Activated naive CD8-positive, alpha-beta T cell treated with anti-CD3 and anti-CD28 coated beads for 36 hours (primary cell): Measurements from ENCODE around the gene PDZRN4. TPM values are rescaled to one million over a fixed set of nuclear protein-coding genes. Genes with fewer than 3 reads are reported as not detected.
"Not testable (repeated sequence)": the region's sequence is repeated elsewhere in the genome, so short reads cannot be mapped to it uniquely, and the experiment has no call there.

Source experiments
- DNase-seq: peaks from one replicate; pipeline ENCODE4 v3.0.0; 2021
- H3K27ac Mint-ChIP-seq: one replicate; pipeline ENCODE4 v1.8.0; 2022; ENCODE audit warnings: mild to moderate bottlenecking, moderate library complexity, mixed read lengths
- H3K27me3 Mint-ChIP-seq: one replicate; pipeline ENCODE4 v1.8.0; 2022; ENCODE audit warnings: mild to moderate bottlenecking, mixed read lengths
- H3K36me3 Mint-ChIP-seq: one replicate; pipeline ENCODE4 v1.8.0; 2021; ENCODE audit warnings: mild to moderate bottlenecking, mixed read lengths
- H3K4me1 Mint-ChIP-seq: one replicate; pipeline ENCODE4 v1.8.0; 2021; ENCODE audit warnings: mixed read lengths
- H3K4me3 Mint-ChIP-seq: one replicate; pipeline ENCODE4 v1.8.0; 2022; ENCODE audit warnings: mild to moderate bottlenecking, moderate library complexity, mixed read lengths
- H3K9me3 Mint-ChIP-seq: one replicate; pipeline ENCODE4 v1.8.0; 2022; ENCODE audit warnings: mixed read lengths
- total RNA-seq, 2 experiments: library from RNA; stranded (reverse); gene quantifications; one replicate each; pipeline ENCODE4 v1.2.3, GENCODE V29; 2021

PDZRN4 gene
- total RNA-seq, 2 experiments from 2014 or later = not detected

DNA sequence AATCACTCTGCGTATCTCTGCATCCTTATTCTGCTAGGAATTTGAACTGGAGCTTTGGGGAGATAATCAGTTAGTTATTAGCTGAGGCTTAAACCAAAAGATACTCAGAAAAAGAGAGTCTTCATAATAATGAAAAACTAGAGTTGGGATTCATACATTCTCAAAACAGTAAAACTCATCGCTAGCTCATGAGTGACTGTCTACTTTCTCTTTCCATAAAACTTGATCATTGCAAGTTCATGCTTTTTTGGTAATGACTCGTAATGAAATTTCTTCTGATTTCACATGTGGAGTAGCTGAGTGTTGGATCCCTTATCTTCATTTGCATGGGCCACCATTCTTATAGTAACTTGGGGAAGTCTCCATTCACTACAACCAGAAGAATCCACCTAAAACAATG lies 397.7 kb downstream of the PDZRN4 start:
- Mint-ChIP-seq H3K27ac (no peak overlapping the region), H3K9me3 (no peaks in the 10 kb centered on the region), H3K4me1 (no peaks in the 10 kb centered on the region), H3K27me3 (no peaks in the 10 kb centered on the region), H3K36me3 (no peaks in the 10 kb centered on the region), H3K4me3 (no peak overlapping the region)
- no peak for DNase-seq

DNA sequence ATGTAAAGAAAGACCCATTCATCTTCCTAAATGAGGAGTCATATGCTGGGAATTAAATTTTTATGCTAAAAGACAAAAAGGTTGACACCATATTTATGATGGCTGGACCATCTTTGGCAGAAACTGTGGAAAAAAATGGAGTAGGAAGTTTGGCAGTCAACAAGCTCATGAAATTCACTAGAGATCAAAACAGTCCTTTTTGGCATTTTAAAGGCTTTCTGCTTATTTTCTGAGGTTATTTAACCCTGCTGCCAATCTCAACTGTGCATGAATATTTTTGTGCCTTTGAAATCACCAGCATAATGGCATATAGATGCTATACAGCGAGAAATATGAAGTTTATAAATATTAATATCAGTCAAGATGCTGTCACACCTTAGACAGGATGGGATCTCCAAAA lies 399.5 kb downstream of the PDZRN4 start:
- Mint-ChIP-seq H3K27ac (no peak overlapping the region), H3K27me3 (peaks cover 3% of the 10 kb centered on the region), H3K4me3 (no peak overlapping the region), H3K36me3 (no peaks in the 10 kb centered on the region), H3K9me3 (no peaks in the 10 kb centered on the region), H3K4me1 (no peaks in the 10 kb centered on the region)
- no peak for DNase-seq

DNA sequence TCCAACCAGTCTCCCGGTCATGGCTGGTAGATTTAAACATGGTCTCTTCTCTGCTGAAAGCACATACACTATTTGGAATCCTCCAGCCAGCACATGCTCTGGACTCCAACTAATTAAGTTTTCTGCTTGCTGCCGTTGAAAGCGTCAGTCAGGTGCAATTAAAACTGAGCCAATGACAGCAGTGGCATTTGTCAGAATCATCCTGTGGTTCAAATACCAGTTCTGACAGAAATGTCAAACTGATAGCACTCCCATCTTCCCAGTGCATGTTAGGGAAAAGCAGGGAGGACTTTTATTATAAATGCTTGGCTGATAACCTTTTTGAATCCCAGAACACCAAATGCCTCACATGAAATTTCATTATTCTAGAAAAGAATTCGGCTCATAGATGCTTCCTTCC lies 401.8 kb downstream of the PDZRN4 start:
- Mint-ChIP-seq H3K4me3 (no peak overlapping the region), H3K9me3 (no peaks in the 10 kb centered on the region), H3K27ac (no peak overlapping the region), H3K27me3 (peaks cover 3% of the 10 kb centered on the region), H3K36me3 (no peaks in the 10 kb centered on the region), H3K4me1 (no peaks in the 10 kb centered on the region)
- DNase-seq = no peak

DNA sequence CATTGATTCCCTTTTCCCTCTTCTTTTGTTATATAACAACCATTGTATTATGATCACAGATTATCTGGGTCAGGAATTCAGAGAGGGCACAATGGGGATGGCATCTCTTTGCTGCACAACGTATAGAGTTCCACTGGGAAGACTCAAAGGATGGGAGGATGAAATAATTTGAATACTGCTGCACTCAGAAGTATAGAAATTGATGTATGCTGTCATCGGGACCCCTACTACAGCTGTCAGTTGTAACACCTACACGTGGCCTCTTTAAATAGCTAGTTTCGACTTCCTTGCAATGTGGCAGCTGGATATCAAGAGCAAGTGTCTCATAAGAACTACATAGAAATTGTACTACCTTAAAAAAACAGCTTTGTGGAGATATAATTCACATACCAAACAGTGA lies 408.1 kb downstream of the PDZRN4 start:
- Mint-ChIP-seq H3K4me3 (no peak overlapping the region), H3K9me3 (no peaks in the 10 kb centered on the region), H3K27ac (no peak overlapping the region), H3K36me3 (no peaks in the 10 kb centered on the region), H3K27me3 (peaks cover 3% of the 10 kb centered on the region), H3K4me1 (no peaks in the 10 kb centered on the region)
- DNase-seq = no peak

DNA sequence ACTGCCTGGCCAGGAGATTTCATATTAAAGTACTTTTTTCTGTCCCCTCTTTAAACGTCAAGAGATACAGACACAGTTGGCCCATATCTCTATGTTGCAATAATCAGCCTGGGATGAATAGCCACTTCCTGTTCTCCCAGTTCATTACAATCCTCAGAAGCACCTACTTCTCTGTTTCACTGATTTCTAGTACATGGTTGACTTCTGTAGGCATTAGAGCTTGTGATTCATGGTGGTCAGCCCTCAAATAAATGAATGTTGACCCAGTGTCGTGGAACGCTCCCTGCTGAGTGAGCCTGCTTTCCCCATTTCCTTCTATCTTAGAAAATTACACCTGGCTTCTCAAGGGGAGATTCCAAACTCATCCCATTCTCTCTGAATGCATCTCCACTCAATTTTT lies 416.7 kb downstream of the PDZRN4 start:
- Mint-ChIP-seq H3K27ac (no peak overlapping the region), H3K9me3 (peaks cover 2% of the 10 kb centered on the region), H3K4me3 (no peak overlapping the region), H3K27me3 (no peaks in the 10 kb centered on the region), H3K4me1 (no peaks in the 10 kb centered on the region), H3K36me3 (no peaks in the 10 kb centered on the region)
- no peak for DNase-seq

DNA sequence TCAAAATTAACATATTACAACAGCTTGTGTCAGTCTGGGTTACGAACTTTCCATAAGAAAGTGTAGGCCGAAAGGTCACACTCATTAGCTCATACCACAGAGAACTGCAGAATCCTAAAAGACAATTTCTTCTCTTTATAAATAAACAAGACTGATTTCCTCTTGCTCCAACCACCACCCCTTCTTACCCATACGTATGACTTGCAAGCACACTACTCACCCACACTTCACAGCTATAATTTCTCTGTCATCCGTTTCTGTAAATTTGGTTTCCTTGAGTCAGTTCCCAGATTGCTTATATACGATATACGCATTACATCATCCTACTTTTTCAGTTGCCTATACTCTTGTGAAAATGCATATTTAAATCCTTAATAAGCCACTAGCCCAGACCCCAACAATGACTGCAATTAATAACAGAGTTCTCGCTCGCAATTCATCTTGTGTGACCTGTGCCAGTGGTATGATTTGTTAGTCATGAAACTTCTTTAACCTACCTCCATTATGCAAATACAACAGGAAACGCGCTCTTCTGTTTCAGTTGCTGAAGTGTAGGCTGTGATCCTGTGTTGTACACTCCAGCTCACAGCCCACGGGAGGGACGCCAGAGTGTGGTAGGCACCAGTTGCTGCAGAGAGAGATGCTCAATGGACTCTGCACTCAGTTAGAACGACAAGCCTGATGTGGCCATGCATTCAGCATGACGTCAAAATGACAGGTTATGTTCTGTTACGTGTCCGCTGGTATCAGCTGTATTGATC lies 417.6 kb downstream of the PDZRN4 start:
- Mint-ChIP-seq H3K27me3 (no peaks in the 10 kb centered on the region), H3K27ac (no peak overlapping the region), H3K4me1 (no peaks in the 10 kb centered on the region), H3K36me3 (no peaks in the 10 kb centered on the region), H3K4me3 (no peak overlapping the region), H3K9me3 (peaks cover 2% of the 10 kb centered on the region)
- no peak for DNase-seq

DNA sequence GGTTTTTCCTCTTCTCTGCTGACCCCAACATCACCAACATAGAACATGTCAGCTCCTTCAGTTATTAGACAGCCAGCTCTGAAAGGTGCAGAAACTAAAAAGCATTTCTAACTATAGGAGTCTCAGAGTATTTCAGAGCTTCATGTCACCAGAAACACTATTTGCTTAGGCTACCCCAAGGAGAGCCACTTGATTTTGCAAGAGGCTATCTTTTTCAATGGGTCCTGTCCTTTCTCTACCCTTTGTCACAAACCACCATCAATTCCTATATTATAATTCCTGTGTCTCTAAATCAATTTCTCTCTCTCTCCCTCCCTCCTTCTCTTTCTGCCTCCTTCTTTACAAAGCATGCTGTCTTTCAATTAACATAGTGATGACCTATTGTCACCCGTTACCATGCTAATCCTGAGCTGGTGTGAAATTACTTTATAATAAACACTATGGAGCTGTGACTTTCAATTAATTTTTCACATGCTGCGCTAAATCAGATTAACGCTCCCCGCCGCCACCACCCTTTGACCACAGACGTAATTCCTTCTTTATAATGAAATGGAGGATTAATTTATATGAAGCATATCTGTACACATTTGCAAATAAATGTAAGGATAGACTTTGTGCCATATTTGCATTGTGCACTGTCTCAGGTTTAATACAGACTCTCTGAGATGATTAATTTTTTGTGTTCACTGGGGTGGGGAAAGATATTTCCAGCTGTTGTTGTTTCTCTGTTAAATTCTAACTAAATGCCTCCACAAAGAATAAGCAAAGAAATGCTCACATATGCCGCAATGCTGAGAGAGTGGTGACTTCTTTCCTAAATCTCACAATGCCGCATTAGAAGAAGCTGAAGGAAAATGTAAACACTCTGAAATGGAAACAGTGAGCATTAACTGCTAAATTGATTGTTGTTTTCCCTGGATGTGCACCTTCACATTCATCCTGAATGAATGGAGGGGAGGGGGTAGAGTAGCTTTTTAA lies 418.6 kb downstream of the PDZRN4 start:
- no peak for DNase-seq
- Mint-ChIP-seq H3K9me3 (peaks cover 4% of the 10 kb centered on the region), H3K36me3 (no peaks in the 10 kb centered on the region), H3K27ac (no peak overlapping the region), H3K4me1 (no peaks in the 10 kb centered on the region), H3K4me3 (no peak overlapping the region), H3K27me3 (no peaks in the 10 kb centered on the region)

DNA sequence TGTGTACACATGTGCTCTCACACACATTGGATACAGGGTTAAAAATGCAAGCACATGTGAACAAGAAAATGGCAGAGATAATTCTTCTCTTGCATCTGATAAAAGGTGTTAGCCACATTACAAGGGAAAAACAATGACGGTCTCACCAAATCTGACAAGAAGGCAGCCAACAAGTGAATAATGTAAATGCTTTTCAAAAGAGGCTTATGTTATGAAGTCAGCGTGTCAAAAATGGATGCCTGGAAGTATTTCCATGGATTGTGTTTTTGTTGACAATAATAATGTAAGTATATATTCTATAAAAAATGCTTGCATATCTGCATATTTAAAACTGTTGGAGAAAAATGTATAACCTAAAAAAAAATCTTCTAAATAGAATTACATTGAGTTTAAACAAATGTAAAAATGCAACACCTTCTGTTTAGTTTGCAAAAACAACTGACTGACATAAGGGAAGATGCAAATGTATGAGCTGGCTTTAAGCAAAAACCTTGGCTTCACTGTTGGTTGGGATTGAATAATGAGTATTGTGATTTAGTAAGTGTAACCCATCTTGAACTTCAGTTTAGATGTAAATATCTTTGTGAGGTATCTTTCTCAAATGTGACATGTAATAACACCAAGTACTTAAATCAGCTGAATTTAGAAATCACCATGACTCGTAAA lies 424.9 kb downstream of the PDZRN4 start:
- no peak overlapping the region for H3K27ac Mint-ChIP-seq
- no peaks in the 10 kb centered on the region for H3K36me3 Mint-ChIP-seq
- DNase-seq = no peak
- H3K4me3 Mint-ChIP-seq = no peak overlapping the region
- no peaks in the 10 kb centered on the region for H3K4me1 Mint-ChIP-seq
- peaks cover 2% of the 10 kb centered on the region for H3K9me3 Mint-ChIP-seq
- no peaks in the 10 kb centered on the region for H3K27me3 Mint-ChIP-seq

DNA sequence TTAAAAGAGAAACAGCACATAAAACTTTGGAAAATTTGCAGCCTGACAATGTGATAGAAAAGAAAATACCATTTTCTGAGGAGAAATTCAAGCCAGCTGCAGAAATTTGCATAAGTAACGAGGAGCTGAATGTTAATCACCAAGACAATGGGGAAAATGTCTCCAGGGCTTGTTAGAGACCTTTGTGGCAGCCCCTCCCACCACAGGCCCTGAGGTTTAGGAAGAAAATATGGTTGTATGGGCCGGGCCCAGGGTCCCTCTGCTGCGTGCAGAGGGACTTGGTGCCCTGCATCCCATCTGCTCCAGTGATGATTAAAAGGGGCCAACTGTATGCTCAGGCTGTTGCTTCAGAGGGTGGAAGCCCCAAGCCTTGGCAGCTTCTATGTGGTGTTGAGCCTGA lies 427.1 kb downstream of the PDZRN4 start:
- not testable (repeated sequence) for H3K27ac Mint-ChIP-seq, H3K9me3 Mint-ChIP-seq, H3K27me3 Mint-ChIP-seq, DNase-seq, H3K4me1 Mint-ChIP-seq, H3K4me3 Mint-ChIP-seq, H3K36me3 Mint-ChIP-seq

DNA sequence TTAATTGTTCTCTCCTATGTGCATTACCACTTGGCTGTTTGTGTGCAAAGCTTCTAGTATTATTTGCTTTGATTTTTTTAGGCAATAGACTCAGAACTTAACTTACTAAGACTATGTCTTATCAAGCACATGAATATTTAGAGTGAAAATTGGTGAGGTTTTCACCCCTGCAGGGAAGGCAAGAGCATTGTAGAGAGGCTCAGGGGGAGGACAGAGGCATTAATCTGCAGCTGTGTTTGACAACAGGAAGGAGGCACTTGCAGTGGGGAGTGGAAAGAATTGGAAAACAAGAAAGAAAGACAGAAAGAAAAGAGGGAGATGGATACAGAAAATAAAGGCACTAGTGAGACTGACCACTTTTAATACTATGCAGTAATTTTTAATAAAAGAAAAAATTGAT lies 431.6 kb downstream of the PDZRN4 start:
- Mint-ChIP-seq H3K4me1 (no peaks in the 10 kb centered on the region), H3K36me3 (no peaks in the 10 kb centered on the region), H3K27ac (no peak overlapping the region), H3K9me3 (no peaks in the 10 kb centered on the region), H3K4me3 (no peak overlapping the region), H3K27me3 (peaks cover 4% of the 10 kb centered on the region)
- no peak for DNase-seq

DNA sequence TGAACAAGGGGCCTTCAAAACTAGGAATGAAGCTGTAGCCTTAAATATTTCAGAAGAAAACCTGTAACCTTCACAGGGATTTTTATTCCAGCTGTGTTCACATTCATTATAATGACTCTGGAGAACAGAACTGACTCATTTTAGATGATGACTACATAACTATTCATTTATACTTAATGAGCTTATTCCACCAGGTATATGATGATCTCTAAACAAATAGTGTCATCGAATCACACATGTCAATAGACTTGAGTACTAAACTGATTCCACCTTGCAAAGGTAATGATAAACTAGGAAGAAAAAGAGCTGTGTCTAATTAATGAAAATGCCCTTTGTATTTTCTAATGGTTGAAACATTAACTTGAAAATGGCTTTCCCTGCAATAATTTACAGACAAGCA lies 433.2 kb downstream of the PDZRN4 start:
- no peaks in the 10 kb centered on the region for H3K4me1 Mint-ChIP-seq
- H3K9me3 Mint-ChIP-seq = no peaks in the 10 kb centered on the region
- DNase-seq = no peak
- H3K27me3 Mint-ChIP-seq = peaks cover 4% of the 10 kb centered on the region
- no peak overlapping the region for H3K27ac Mint-ChIP-seq
- H3K36me3 Mint-ChIP-seq = no peaks in the 10 kb centered on the region
- H3K4me3 Mint-ChIP-seq = no peak overlapping the region
